Heart left ventricle (tissue), 16 donors: ENCODE measurements around the gene THBD. TPM values are rescaled to one million over a fixed set of nuclear protein-coding genes. Genes with fewer than 3 reads are reported as not detected.

Source experiments
- ATAC-seq, 4 donors: fragments of 200-7000 bp; cut with Tn5 transposase; one replicate each; pipeline ENCODE4 v1.9.1; 2020 to 2022; ENCODE audit warnings: moderate library complexity in 4 of 4, mild to moderate bottlenecking in 3 of 4, moderate number of reproducible peaks in 1 of 4
- DNase-seq, 5 donors: peaks; one replicate each; pipeline ENCODE4 v3.0.0-alpha.2; 2020
- H3K27ac ChIP-seq, 12 donors: fragments of 200-600 bp; sonication (generic) in 4 of 12; one replicate each; pipeline versions ENCODE4 v1.5.0 to v1.8.0; 2016 to 2022; ENCODE audit warnings: mild to moderate bottlenecking in 2 of 12
- H3K27me3 ChIP-seq, 9 donors: fragments of 200-600 bp; sonication (generic) in 2 of 9; one replicate each; pipeline versions ENCODE4 v1.5.1 to v1.8.0; 2016 to 2022; ENCODE audit warnings: mild to moderate bottlenecking in 3 of 9
- H3K36me3 ChIP-seq, 9 donors: fragments of 200-600 bp; sonication (generic) in 2 of 9; one replicate each; pipeline versions ENCODE4 v1.5.0 to v1.8.0; 2018 to 2022; ENCODE audit warnings: mild to moderate bottlenecking in 2 of 9
- H3K4me1 ChIP-seq, 12 donors: fragments of 200-600 bp; sonication (generic) in 4 of 12; one replicate each; pipeline versions ENCODE4 v1.5.0 to v1.8.0; 2016 to 2022; ENCODE audit warnings: mild to moderate bottlenecking in 3 of 12
- H3K4me3 ChIP-seq, 12 donors: fragments of 200-600 bp; sonication (generic) in 4 of 12; one replicate each; pipeline versions ENCODE4 v1.5.0 to v1.8.0; 2017 to 2022; ENCODE audit warnings: mild to moderate bottlenecking in 9 of 12, moderate library complexity in 4 of 12
- H3K9me3 ChIP-seq, 12 donors: fragments of 200-600 bp; sonication (generic) in 4 of 12; one replicate each; pipeline versions ENCODE4 v1.5.0 to v1.8.0; 2016 to 2022; ENCODE audit warnings: mild to moderate bottlenecking in 1 of 12
- CTCF ChIP-seq, 12 donors: fragments of 200-600 bp; sonication (generic) in 4 of 12; IDR thresholded peaks; one replicate each; pipeline versions ENCODE4 v1.5.0 to v1.8.0; 2018 to 2022; ENCODE audit warnings: antibody characterized with exemption in 12 of 12, mild to moderate bottlenecking in 5 of 12
- POLR2A ChIP-seq, 2 donors: fragments of 450-650 bp; IDR thresholded peaks; one replicate each; pipeline ENCODE4 v1.6.1; 2017; ENCODE audit warnings: antibody characterized with exemption in 2 of 2, mild to moderate bottlenecking in 2 of 2, moderate library complexity in 2 of 2
- WGBS, 4 donors: extraction: QIAGEN DNeasy Blood & Tissue Kit in 2 of 4; methylation state at CpG; one replicate each; pipeline versions ENCODE4 v1.1.5 to v1.1.7; 2013 to 2018; 5-methylcytosine and 5-hydroxymethylcytosine counted together
- intact Hi-C, 10 donors: fragments of 100-400 bp; cut with DNase I; formaldehyde crosslinking; loops; one replicate each; pipeline versions ENCODE4 v1.11.1 to v1.14.2; 2022
- polyA plus RNA-seq, 2 donors: library from polyadenylated mRNA; stranded (reverse); fragments of 200-250 nt; gene quantifications; one replicate each; pipeline ENCODE4 v1.2.3, GENCODE V29; 2013
- total RNA-seq, 9 donors: library from RNA; depleted of rRNA in 2 of 9; stranded (reverse); fragments of >200 nt in 2 of 9; fragmentation: NEBNext Ultra II Directional in 3 of 9; extraction: Animal tissue kit (Norgen Biotek cat#: 25700) in 3 of 9; gene quantifications; one replicate each; pipeline versions ENCODE4 v1.1.0 to v1.2.4, GENCODE V29; 2016 to 2023
- donor health status: ischemic (EF 13 %, LVEDD 7.1; RV severe dilation, severe dysfunction).
- donor health status: healthy with polysubstance abuse.
- donor health status: DM: no; HTN: yes; CAD: no.
- donor health status: DM: no; HTN: no; CAD: no.
- donor health status: ischemic (EF 25% LVEDD 6.9; RV normal size, moderate dysfunction).
- donor health status: ischemic (EF 25% LVEDD 5.7; RV mildly dilated, moderate dysfunction).
- donor health status: healthy.
- donor health status: DM: yes; HTN: yes; CAD: no.
- donor health status: ischemic (EF 35%, LVEDD 5.7; RV mildly dilated, moderate dysfunction).
- donor health status: nonischemic (EF 11% LVEDD 7.7; RV severe dilation, severe dysfunction).
- donor health status: DM: yes; HTN: yes; CAD: no.
- donor health status: PGD.
- donor health status: ischemic (EF 29% LVEDD 5.4; RV normal size, mild dysfunction).
- donor health status: nonischemic (EF 23%, LVEDD 6.1; RV moderate dilation, normal function).

The THBD gene
- total and polyA plus RNA-seq, 11 donors, result 8.2 to 70.9 (median 19.9) TPM

GRCh38 chr20:23003077-23003635 lies 46.3 kb downstream of the THBD start:
- no peaks in the 10 kb centered on the region for H3K36me3 ChIP-seq
- no peaks in the 10 kb centered on the region for H3K9me3 ChIP-seq
- WGBS, 4 donors, result 80 to 81% (median 81%) methylated on average over 1 of the region's 1 CpG
- no peak overlapping the region for H3K27ac ChIP-seq
- intact Hi-C loops, result no loop called here
- DNase-seq (no peak), ATAC-seq (no peak)
- no peak overlapping the region for H3K4me3 ChIP-seq
- peaks cover 0 to 4% (median 0%) of the 10 kb centered on the region in 12 donors for H3K4me1 ChIP-seq
- TF ChIP-seq POLR2A (IDR thresholded peaks at IDR 0.05) (no peak), CTCF (IDR thresholded peaks at IDR 0.05) (no peak)
- H3K27me3 ChIP-seq, result no peaks in the 10 kb centered on the region

GRCh38 chr20:23002276-23002675 lies 47.2 kb downstream of the THBD start:
- intact Hi-C loops, result no loop called here
- TF ChIP-seq CTCF (IDR thresholded peaks at IDR 0.05) (no peak), POLR2A (IDR thresholded peaks at IDR 0.05) (no peak)
- 89 to 97% (median 96%) methylated on average over 6 of the region's 6 CpGs for WGBS, 4 donors
- H3K27ac ChIP-seq, result no peak overlapping the region
- no peak overlapping the region for H3K4me3 ChIP-seq
- H3K27me3 ChIP-seq, result no peaks in the 10 kb centered on the region
- H3K4me1 ChIP-seq, result peaks cover 0 to 4% (median 0%) of the 10 kb centered on the region in 12 donors
- no peaks in the 10 kb centered on the region for H3K36me3 ChIP-seq
- DNase-seq, result no peak
- no peak for ATAC-seq
- no peaks in the 10 kb centered on the region for H3K9me3 ChIP-seq

GRCh38 chr20:23000232-23000947 lies 49.1 kb downstream of the THBD start:
- Histone ChIP-seq H3K27me3 (no peaks in the 10 kb centered on the region), H3K27ac (peak overlapping the region in 7 of 12 donors; percentile 8 to 57 (median 25)), H3K9me3 (no peaks in the 10 kb centered on the region), H3K36me3 (no peaks in the 10 kb centered on the region), H3K4me3 (no peak overlapping the region), H3K4me1 (peaks cover 0 to 7% (median 0%) of the 10 kb centered on the region in 12 donors)
- no peak for TF ChIP-seq POLR2A (IDR thresholded peaks at IDR 0.05)
- no peak for TF ChIP-seq CTCF (IDR thresholded peaks at IDR 0.05)
- ATAC-seq (no peak), DNase-seq (no peak)
- intact Hi-C loops, result no loop called here
- WGBS, 4 donors, result 63 to 74% (median 71%) methylated on average over 6 of the region's 6 CpGs

GRCh38 chr20:22999756-23000155 lies 49.7 kb downstream of the THBD start:
- peaks cover 0 to 7% (median 0%) of the 10 kb centered on the region in 12 donors for H3K4me1 ChIP-seq
- WGBS, 4 donors, result 61 to 75% (median 63%) methylated on average over 4 of the region's 4 CpGs
- DNase-seq (no peak), ATAC-seq (peak in 1 of 4 donors; percentile 74)
- H3K27me3 ChIP-seq, result no peaks in the 10 kb centered on the region
- intact Hi-C loops, result no loop called here
- no peak for TF ChIP-seq POLR2A (IDR thresholded peaks at IDR 0.05)
- no peak for TF ChIP-seq CTCF (IDR thresholded peaks at IDR 0.05)
- H3K27ac ChIP-seq, result peak overlapping the region in 9 of 12 donors; percentile 8 to 61 (median 38)
- no peaks in the 10 kb centered on the region for H3K9me3 ChIP-seq
- H3K36me3 ChIP-seq, result no peaks in the 10 kb centered on the region
- no peak overlapping the region for H3K4me3 ChIP-seq
